GM19438 (cell line): Measurements from ENCODE around the gene GLP2R.
"Not testable (repeated sequence)": the region's sequence is repeated elsewhere in the genome, so short reads cannot be mapped to it uniquely, and the experiment has no call there.

ENCODE experiments used
- ATAC-seq: cut with Tn5 transposase; IDR thresholded peaks from one replicate; pipeline ENCODE4 v1.9.1; 2021; ENCODE audit warnings: low read depth; ENCODE audit not compliant: unreplicated experiment

The GLP2R gene

DNA sequence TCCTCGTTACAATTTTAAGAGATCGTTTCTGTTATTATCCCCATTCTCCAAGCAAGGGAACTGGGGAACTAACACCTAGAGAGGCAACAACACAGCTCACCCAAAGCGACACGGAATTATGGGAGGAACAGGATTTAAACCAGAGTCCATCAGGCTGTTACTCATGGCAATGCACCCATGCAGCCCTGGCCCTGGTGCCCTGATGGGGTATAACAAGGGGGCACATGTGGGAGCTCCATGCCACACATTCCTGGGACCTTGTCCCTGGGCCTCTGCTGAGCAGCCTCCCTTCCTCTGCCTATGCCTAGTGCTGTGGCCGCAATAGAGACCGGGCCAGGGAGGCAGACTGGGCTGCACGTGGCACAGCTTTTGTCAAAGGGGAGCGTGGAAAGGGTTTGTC is 92.6 kb downstream of the GLP2R start:
- ATAC-seq: no peak

DNA sequence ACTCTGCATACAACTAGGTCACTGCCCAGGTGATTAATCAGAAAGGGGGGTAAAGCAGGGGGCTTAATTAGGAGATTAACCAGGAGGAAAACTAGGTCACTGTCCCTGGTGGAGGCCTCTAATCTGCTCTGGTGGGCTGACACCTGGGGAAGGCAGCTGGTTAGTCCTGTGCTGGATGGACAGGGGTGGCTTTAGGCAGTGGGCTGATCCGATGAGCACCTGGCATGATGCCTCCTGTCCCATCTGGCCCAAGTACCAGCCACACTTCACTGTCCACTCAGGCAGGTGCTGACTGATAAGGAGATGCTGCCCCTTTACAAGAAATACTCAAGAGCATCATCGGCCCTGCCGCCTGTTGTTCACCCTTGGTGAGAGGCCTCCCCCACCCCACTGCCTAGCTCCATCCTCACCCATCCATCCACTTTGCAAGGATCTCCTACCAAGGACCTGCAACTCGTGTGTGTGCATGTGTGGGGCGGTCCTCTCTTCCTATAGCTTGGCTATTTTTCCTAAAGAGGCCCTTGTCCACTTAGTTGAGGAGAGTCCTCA is 93.2 kb downstream of the GLP2R start:
- ATAC-seq: no peak

DNA sequence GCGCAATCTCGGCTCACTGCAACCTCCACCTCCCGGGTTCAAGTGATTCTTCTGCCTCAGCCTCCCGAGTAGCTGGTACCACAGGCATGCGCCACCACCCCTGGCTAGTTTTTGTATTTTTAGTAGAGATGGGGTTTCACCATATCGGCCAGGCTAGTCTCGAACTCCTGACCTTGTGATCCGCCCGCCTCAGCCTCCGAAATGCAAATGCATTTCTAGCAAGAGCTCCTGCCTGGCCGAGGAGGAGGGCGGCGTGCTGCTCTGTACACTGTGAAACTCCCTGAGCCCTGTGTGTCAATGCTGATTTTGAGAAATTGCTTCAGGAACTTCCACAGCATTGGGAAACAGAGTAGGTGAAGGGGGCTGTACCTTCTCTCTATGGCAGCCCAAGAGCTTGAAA is 95.5 kb downstream of the GLP2R start:
- not testable (repeated sequence) for ATAC-seq

- no peak for ATAC-seq
These were observed 96.5 kb downstream of the GLP2R start for GRCh38 chr17:9922012-9922848.

- ATAC-seq: no peak
These were observed 99.0 kb downstream of the GLP2R start for GRCh38 chr17:9924735-9925191.

GRCh38 chr17:9925457-9925856 is 99.7 kb downstream of the GLP2R start:
- ATAC-seq: no peak

DNA sequence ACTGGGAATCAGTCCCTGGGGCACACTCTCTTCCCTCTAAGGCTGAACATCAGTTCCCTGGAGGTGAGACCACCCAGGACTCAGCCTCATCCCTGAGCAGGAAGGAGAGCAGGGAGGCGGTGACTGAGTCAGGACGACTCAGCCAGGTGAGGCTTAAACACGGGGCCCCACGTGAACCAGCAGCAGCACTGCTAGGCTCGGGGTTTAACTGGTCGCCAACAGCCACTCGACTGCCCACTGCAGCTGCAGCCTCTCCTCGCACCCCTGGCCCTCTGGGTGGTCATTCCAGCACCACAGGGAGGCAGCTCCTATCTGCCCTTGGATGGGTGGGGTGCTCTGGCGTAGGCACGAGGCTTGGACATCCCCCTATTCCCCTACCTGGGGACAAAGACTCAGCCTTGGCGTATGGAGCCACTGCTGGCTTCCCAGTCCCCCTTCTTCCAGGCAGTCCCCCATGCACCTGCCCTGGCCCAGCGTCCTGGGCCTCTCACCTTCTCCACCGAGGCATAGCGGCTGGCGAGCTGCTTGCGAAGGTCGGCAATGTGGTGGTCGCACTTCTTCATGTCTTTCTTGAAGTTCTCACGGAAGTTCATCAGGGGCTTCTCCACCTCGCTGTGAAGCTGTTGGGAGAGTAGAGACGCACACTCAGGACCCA is 100.6 kb downstream of the GLP2R start:
- ATAC-seq: no peak

DNA sequence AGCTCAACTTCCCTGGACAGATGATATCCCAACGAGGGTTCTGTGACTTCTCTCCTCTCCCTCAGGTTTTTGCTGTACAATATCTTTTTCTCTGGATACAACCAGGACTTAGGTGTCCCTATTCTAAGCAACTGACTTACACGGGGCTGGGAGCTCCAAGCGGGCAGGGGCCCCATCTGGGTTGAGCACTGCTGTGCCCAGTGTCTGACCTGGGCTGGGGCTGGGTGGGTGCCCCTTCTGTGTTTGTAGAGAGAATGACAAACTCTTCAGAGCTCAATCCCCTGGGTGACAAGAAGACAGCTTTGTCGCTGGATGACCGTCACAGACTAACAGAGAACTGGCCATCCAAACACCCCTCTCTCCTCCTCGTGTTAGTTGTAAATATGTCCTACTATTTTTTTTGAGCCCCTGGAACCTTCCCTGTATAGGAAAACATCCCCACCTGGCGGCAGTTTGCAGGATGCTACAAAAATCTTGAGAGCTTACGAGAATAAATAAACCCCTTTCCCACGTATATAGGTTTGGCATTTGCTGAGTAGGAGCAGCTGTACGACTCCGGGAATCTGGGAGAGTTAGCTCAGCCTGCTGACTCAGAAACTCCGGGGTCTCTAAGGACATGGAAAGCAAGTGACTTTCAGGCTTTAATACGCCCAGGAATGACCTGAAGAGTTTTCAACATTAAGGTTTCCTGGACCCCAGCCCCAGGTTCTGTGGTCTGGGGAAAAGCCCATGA is 103.0 kb downstream of the GLP2R start:
- ATAC-seq: no peak

DNA sequence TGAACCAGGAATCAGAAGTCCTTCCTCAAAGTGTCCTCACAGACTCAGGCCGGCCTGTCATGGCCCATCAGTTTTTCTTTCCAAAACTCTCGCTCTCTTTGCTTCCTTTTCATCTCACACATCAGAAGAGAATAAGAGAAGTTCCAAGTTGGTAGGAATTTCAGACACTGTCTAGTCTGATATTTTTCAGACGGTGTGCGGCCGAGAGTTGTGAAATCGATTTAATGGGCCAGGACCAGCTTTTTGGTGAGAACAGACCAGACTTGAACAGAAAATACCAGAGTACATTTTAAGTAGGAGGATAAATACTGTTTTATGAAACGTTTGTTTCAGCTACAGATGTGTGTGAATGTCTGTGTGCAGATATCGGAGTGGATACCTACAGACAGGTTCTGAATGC is 104.1 kb downstream of the GLP2R start:
- ATAC-seq: no peak

DNA sequence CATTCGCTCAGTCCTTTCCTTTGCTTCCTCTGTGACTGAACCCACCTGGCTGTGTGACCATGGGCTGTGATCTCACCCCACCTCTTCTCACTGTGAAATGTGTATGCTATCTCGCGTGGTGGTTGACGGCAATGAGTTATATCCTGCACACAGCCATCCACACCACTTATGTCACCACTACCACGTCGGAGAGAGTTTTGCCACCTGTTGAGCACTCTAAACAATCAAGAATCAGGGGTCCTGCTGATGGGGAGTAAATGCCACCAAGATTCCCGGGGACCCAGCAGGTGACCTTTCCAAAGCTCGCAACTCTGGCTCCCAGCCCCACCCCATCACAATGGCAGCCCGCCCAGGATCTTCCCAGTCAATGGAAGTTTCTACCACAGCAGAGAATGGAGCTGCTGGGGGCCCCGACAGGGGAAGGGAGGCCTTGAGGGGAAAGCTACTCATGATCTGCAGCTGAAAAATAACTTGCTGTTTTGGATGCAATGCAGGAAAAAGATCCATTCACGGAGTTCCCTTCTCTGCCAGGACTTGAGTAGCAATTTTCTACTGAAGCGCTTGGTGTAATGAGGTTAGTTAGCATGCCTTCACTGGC is 105.5 kb downstream of the GLP2R start:
- ATAC-seq: no peak

DNA sequence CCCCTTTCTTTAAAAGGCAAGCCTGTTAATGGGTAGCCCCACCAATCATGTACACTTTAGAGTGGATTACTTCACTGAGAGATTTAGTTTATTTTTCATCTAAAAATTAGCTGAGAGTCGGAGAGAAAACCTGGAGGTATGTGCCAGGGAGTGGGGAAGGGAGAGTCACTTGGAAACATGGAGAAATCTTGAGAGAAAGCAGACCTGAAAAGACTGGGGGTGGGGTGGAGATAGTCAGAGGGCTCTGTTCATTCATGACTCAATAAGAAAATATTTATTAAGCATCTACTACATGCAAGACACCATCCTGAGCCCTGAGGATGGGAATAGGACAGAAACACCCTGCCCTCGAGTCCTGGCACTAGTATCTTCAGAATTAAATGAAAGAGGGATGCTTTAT is 106.8 kb downstream of the GLP2R start:
- ATAC-seq: no peak

DNA sequence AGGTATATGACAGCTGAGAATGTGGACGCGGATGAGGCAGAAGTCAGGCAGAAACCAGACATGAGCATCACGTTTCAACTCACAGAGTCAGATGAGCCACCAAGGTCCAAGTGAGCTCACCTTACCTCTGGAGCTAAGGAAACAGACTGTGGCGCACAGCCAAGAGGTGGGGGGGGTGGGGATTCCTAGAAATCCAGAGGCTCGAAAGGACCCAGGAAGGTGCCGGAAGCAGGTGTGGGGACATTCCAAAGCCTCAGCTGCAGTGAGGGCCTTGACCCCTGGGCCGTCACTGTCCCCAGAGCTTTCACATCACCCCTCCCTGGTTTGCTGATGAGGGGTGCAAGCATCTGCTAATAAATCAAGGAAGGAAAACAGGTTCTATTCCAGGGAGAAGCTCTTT is 108.6 kb downstream of the GLP2R start:
- no peak for ATAC-seq

- ATAC-seq: no peak
These were observed 109.7 kb downstream of the GLP2R start for GRCh38 chr17:9935408-9935807.

DNA sequence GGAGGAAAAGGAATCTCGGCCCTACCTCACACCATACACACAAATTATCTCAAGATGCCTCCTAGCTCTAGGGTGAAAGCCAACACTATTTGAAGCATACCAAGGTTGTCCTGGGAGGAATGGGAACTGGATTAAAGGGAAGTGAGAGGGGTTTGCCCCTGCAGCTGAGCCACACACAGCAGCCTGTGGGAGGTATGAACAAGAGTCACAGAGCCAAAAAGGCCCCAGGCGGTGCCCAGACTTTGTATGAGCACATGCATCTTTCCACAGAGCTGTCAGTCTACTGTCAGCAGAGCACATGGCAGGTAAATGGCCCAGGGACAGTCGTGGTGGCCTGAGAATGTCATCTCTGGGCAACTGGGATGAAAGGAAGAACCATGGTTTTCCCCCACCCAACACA is 110.4 kb downstream of the GLP2R start:
- no peak for ATAC-seq

- no peak for ATAC-seq
These were observed 111.6 kb downstream of the GLP2R start for GRCh38 chr17:9937241-9937761.

DNA sequence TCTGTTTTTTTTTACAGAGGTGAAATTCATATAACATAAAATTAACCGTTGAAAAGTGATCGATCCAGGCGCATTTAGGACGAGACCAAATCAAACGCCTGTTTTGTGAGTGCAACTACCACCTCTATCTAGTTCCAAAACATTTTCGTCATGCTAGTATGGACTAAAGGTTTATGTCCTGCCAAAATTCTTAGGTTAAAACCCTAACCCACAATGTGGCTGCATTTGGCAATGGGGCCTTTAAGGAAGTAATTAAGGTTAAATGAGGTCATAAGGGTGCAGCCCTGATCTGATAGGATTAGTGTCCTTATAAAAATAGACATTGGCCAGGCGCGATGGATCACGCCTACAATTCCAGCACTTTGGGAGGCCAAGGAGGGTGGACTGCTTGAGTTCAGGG is 112.2 kb downstream of the GLP2R start:
- no peak for ATAC-seq

DNA sequence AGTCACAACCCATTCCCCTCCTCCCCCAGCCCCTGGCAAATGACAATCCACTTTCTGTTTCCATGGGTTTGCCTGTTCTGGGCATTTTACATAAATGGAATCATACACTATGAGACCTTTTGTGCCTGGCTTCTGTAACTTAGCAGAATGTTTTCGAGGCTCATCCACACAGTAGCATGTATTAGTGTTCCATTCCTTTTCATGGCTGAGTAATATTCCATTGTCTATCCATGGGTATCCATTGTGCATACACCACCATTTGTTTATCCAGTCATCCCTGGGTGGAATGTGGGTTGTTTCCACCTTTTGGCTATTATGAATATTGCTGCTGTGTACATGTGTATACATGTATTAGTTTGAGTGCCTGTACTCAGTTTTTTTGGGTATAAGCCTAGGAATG is 113.0 kb downstream of the GLP2R start:
- ATAC-seq: no peak

DNA sequence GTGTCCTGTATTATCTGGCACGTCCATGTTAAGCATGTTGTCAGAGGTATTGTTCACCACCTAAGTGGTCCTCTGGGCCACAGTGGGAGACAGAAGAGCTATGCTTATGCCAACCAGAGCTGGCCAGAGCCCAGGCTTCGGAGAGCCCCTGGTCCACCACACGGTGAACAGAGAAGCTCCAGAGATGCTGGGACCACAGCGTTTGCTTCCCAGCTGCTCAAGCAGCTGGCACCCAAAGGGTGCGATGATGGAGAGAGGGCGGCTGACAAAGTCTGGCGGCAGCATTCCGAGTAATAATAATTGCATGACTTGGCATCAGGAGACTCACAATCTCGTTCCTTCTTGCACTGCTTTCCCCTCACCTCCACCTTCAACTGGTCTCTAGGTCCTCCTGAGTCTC is 115.1 kb downstream of the GLP2R start:
- no peak for ATAC-seq

- ATAC-seq: no peak
These were observed 115.6 kb downstream of the GLP2R start for GRCh38 chr17:9941305-9941704.
